Dendritic cell treated with granulocyte-macrophage colony-stimulating factor and Interleukin-4, amounts not matched to agents 40 ng/mL and 50 ng/mL, for 4 days (primary cell): ENCODE data around the gene SYT15B.
"Not testable (repeated sequence)": the region's sequence is repeated elsewhere in the genome, so short reads cannot be mapped to it uniquely, and the experiment has no call there.

Source experiments
- H3K27ac Mint-ChIP-seq: one replicate; pipeline ENCODE4 v1.8.0; 2022; ENCODE audit warnings: mild to moderate bottlenecking, mixed read lengths
- H3K27me3 Mint-ChIP-seq: one replicate; pipeline ENCODE4 v1.8.0; 2022; ENCODE audit warnings: mild to moderate bottlenecking, mixed read lengths
- H3K36me3 Mint-ChIP-seq: one replicate; pipeline ENCODE4 v1.8.0; 2022; ENCODE audit warnings: low read depth, mixed read lengths
- H3K4me1 Mint-ChIP-seq: one replicate; pipeline ENCODE4 v1.8.0; 2022; ENCODE audit warnings: low read depth, mixed read lengths
- H3K4me3 Mint-ChIP-seq: one replicate; pipeline ENCODE4 v1.8.0; 2022; ENCODE audit warnings: mild to moderate bottlenecking, moderate library complexity, mixed read lengths
- H3K9me3 Mint-ChIP-seq: one replicate; pipeline ENCODE4 v1.8.0; 2022; ENCODE audit warnings: mixed read lengths
- intact Hi-C: fragments of 100-400 bp; cut with micrococcal nuclease; formaldehyde crosslinking; loops from one replicate; pipeline ENCODE4 v1.15.0; 2022

The SYT15B gene

DNA sequence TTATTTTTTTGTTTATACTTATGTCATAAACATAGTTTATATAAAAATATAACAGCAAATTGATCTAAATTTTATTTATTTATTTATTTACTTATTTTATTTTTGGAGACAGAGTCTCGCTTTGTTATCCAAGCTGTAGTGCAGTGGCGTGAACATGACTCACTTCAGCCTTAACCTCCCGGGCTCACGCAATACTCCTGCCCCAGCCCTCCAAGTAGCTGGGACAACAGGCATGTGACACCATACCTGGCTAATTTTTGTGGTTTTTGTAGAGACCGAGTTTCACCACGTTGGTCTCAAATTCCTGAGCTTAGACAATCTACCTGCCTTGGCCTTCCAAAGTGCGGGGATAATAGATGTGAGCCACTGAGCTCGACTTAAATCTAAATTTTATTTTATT is 13.0 kb downstream of the SYT15B start:
- H3K4me1 Mint-ChIP-seq, H3K9me3 Mint-ChIP-seq, H3K36me3 Mint-ChIP-seq, H3K4me3 Mint-ChIP-seq, H3K27me3 Mint-ChIP-seq, H3K27ac Mint-ChIP-seq, intact Hi-C loops: not testable (repeated sequence)

DNA sequence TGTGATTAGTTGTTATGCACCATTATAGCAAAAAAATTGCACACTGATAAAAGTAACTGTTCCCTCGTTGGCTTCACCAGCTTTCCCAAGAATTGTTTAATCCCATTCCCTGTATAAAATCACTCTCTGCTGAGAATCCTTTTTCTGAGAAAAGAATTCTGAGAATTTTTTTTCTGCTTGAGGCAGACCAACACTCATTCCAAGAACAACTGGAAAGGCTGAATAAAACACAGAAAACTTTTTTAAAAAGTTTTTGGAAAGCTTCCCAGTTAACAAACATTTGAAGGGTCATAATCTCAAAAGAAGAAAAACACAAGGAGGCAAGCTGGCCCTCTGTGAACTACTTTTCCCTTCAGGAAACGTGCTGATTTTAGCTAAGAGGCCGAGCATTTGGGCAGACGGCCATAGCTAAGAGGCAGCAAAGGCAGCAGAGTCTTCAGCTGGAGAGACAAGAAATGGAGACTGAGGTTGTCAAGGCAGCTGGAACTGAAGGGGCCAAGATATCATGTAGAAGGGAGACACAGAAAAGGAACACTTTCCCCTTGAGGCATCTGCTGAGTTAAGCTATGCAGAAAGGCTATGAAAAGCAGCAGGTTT is 16.5 kb downstream of the SYT15B start:
- H3K27me3 Mint-ChIP-seq, H3K27ac Mint-ChIP-seq, H3K9me3 Mint-ChIP-seq, H3K36me3 Mint-ChIP-seq, intact Hi-C loops, H3K4me3 Mint-ChIP-seq, H3K4me1 Mint-ChIP-seq: not testable (repeated sequence)

DNA sequence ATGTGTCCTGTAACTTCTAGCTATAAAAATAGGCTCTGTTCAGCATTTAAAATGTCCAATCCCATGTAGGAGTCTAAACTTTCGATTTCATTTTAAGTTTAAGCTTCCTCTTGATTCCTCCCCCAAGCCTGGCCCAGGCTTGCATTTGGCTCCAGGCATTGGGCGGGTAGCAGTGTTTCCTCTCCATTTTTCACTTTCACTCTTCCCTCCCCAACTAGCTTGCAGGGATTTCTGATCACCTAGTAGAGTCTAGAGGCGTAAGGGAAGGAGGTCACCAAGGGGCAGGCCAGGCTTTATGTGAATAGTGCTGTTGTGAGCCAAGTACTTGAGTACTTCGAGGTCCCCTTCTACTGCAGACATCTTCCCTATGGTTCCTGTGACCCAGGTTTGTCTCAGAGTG is 18.5 kb downstream of the SYT15B start:
- H3K36me3 Mint-ChIP-seq, H3K27me3 Mint-ChIP-seq, H3K27ac Mint-ChIP-seq, H3K9me3 Mint-ChIP-seq, intact Hi-C loops, H3K4me3 Mint-ChIP-seq, H3K4me1 Mint-ChIP-seq: not testable (repeated sequence)

DNA sequence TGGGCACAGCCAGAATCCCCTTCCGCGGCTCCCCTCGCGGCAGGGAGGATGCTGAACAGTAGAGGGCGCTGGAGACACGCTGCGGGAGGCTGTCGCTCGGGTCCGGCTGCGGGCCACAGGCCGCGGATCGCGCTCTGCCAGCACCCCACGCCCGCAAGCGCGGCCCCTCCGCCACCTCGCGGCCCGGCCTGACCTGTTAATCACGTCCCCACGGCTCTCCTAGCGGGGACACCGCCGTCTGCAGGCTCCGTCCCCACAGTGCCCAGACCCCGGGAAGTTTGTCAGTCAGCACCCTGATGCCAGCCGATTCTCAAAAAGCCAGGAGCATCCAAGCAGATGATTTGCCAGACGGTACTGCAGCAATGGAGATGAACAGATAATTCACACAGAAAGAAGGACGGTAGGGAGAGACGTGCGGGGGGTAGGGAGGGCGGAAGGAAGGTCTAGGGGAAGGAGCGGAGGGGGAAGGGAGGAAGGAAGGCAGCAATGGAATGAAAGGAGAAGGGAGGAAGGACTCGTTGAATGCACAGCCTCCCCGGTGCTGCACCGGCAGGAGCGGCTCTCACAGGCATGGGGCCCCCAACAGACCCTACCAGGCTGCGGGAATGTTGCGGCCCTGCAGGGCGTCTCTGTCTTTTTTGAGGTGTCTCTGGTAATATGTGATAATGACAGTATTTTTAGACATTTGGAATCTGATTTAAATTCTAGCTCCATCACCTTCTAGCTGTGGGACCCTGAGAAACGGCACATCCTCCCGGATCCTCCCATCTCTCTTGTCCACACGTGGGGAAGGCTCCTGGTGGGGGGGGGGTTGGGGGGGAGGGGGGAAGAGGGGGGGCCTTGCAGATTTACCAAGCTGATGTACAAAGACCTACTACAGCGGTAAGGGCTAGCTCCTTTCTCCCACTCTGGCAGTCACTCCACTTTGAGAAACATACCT is 19.5 kb downstream of the SYT15B start:
- H3K27me3 Mint-ChIP-seq, H3K9me3 Mint-ChIP-seq, H3K4me1 Mint-ChIP-seq, H3K27ac Mint-ChIP-seq, intact Hi-C loops, H3K36me3 Mint-ChIP-seq: not testable (repeated sequence)
- H3K4me3 Mint-ChIP-seq = peak overlapping the region; percentile 46

DNA sequence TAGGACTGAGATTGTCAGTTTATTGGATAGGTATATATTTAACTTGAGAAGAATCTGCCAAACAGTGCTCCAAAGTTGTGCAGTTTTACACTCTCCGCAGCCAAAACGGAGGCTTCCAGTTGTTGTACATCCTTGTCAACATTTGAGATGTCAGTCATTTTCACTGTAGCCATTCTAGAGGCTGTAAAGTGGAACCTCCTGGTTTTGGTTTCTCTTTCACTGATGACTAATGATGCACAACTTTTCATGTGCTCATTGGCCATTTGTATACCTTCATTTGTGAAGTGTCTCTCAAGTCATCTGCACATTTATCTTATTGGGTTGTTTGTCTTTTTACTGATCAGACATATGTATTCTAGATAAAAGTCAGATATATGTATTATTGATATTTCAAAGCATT is 22.5 kb downstream of the SYT15B start:
- H3K4me1 Mint-ChIP-seq, intact Hi-C loops, H3K36me3 Mint-ChIP-seq, H3K27ac Mint-ChIP-seq, H3K27me3 Mint-ChIP-seq, H3K9me3 Mint-ChIP-seq, H3K4me3 Mint-ChIP-seq: not testable (repeated sequence)

DNA sequence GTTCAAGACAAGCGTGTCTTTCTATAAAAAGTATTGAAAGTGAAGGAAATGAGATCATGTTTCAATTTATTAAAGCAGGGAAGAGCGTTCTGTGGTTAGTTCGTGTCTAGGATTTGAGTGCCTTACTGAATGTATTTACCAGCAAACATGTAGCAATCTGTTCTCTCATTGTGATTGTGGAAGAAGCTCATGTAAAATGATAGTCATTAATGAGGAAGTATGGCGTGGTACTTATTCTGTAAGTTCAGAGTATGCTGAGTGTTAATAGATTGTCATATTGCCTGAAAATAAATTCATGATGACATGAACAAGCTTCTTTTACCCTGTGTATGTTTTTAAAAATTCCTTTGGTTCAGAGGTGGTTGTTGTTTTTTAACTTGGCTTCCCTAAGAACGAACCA is 32.5 kb downstream of the SYT15B start:
- H3K36me3 Mint-ChIP-seq, H3K27me3 Mint-ChIP-seq, H3K9me3 Mint-ChIP-seq, H3K4me1 Mint-ChIP-seq, intact Hi-C loops, H3K27ac Mint-ChIP-seq, H3K4me3 Mint-ChIP-seq: not testable (repeated sequence)

DNA sequence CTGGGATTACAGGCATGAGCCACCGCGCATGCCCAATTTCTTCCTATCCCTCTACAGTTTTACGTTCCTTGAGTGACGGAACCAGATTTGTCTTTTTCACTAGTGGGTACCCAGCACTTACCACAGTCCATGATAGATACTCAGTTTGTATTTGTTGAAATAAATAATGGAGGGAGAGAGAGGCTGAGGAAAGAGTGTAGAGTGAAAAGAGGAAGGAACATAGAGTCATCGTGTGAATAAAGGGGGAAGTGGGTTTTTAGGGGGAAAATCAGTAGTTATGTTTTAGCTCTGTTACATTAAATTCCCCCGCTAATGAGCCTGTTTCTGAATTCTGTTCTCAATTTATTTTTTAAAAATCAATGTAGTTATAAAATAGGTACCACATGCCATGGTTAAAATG is 37.7 kb downstream of the SYT15B start:
- H3K27me3 Mint-ChIP-seq, H3K27ac Mint-ChIP-seq, H3K9me3 Mint-ChIP-seq, H3K4me3 Mint-ChIP-seq, H3K36me3 Mint-ChIP-seq, H3K4me1 Mint-ChIP-seq, intact Hi-C loops: not testable (repeated sequence)

DNA sequence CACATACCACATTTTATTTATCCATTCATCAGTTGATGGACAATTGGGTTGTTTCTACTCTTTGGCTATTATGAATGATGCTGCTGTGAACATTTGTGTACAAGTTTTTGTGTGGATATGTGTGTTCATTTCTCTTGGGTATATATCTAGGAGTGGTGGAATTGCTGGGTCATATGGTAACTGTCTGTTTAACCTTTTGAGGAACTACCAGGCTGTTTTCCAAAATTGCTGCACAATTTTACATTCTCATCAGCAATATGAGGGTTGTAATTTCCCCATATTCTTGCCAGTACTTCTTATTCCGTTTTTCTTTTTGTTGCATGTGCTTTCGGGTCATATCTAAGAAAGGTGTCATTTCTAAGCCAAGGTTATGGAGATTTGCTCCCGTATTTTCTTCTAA is 38.3 kb downstream of the SYT15B start:
- H3K4me3 Mint-ChIP-seq, H3K9me3 Mint-ChIP-seq, H3K4me1 Mint-ChIP-seq, H3K27ac Mint-ChIP-seq, intact Hi-C loops, H3K36me3 Mint-ChIP-seq, H3K27me3 Mint-ChIP-seq: not testable (repeated sequence)

DNA sequence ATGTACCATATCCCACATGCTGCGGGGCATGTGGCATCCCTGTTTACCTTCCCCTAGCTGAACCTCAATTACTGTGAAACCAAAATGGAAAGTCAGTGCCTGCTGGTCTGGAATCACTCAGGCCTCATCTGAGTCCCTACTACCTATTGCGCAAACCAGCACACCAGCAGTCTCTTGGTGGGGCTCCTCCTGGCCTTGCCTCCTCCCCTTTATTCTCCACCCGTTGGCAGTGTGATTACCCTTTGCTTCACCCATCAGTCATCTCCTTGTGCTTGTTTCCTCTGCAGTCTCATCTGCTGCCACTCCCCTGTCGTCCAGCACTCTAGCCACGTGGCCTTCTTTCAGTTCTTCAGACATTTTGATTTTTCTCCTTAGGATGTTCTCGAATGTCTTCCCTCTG is 39.3 kb downstream of the SYT15B start:
- H3K36me3 Mint-ChIP-seq, H3K27me3 Mint-ChIP-seq, H3K4me1 Mint-ChIP-seq, H3K9me3 Mint-ChIP-seq, intact Hi-C loops, H3K4me3 Mint-ChIP-seq: not testable (repeated sequence)
- peak overlapping the region; percentile 71 for H3K27ac Mint-ChIP-seq

DNA sequence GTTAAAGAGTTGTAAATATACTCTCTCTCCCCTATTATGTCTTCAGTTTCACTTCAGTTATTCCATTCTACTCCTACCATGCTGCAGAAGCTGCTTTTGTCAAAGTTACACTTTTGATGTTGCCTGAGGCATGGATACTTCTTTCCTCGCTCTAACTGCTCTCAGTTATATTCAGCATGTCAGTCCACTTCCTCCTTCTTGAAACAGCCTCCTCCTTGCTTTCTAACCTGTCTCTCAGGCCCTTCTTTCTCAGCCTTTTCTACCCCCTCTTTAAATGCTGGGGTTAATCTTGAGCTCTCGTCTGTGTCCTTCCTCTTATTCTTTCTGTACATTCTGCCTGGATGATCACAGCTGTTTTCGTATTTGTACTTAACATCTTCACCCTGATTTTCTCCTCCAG is 40.0 kb downstream of the SYT15B start:
- H3K4me3 Mint-ChIP-seq, intact Hi-C loops, H3K9me3 Mint-ChIP-seq, H3K27me3 Mint-ChIP-seq, H3K36me3 Mint-ChIP-seq, H3K4me1 Mint-ChIP-seq: not testable (repeated sequence)
- peak overlapping the region; percentile 64 for H3K27ac Mint-ChIP-seq

DNA sequence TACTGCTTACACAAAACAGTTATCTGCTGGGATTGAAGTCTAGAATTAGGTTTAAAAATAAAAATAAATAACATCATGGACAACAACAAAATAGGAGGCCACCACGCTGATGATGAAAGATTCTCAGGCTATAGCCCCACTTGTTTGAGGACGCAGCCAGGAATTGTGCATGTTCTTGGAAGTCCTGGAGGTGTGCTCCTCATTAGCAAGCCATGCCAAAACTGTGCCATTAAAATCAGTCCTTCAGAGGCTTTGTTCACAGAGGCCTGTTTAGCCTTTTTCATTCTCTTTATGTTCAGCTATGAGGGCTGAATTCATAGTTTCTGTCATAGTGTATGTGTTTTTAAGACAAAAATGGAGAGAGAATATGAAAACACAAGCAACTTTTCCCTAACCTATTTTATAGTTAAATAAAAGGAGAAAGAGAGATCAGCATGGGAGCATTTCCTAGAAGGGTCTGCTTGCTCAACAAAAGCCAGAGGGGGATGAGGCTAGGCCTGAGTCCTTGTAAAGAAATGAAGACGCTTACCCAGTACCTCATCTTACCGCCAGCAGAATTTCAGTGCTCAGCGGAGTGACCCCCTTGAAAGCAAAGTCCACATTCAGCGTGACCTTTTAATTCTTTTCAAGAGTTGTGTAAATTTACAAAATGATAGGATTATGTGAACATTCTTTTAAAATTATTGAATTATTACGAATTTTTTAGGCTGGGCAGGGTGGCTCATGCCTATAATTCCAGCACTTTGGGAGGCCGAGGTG is 46.2 kb downstream of the SYT15B start:
- H3K36me3 Mint-ChIP-seq, H3K27me3 Mint-ChIP-seq, intact Hi-C loops, H3K4me1 Mint-ChIP-seq, H3K4me3 Mint-ChIP-seq, H3K27ac Mint-ChIP-seq, H3K9me3 Mint-ChIP-seq: not testable (repeated sequence)
